ENCODE results near the gene MRPL32.

Gene MRPL32

GRCh38 chr7:42950417-42950816, 18.2 kb downstream of the MRPL32 start:
- DNase-seq (ENCODE audit: low read depth) = no peak
- H3K4me3 ChIP-seq (replicated peaks; ENCODE audit: low read depth, low read length) = no peak overlapping the region
- TF ChIP-seq, protein P1, sequence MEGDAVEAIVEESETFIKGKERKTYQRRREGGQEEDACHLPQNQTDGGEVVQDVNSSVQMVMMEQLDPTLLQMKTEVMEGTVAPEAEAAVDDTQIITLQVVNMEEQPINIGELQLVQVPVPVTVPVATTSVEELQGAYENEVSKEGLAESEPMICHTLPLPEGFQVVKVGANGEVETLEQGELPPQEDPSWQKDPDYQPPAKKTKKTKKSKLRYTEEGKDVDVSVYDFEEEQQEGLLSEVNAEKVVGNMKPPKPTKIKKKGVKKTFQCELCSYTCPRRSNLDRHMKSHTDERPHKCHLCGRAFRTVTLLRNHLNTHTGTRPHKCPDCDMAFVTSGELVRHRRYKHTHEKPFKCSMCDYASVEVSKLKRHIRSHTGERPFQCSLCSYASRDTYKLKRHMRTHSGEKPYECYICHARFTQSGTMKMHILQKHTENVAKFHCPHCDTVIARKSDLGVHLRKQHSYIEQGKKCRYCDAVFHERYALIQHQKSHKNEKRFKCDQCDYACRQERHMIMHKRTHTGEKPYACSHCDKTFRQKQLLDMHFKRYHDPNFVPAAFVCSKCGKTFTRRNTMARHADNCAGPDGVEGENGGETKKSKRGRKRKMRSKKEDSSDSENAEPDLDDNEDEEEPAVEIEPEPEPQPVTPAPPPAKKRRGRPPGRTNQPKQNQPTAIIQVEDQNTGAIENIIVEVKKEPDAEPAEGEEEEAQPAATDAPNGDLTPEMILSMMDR (IDR thresholded peaks at IDR 0.05; ENCODE audit: low read length, missing control alignments) = no peak

- no peak for DNase-seq (ENCODE audit: low read depth)
- TF ChIP-seq, protein P1 (IDR thresholded peaks at IDR 0.05; ENCODE audit: low read length, missing control alignments) = no peak
- no peak overlapping the region for H3K4me3 ChIP-seq (replicated peaks; ENCODE audit: low read depth, low read length)
These were observed 20.2 kb downstream of the MRPL32 start for GRCh38 chr7:42952328-42952727.

DNA sequence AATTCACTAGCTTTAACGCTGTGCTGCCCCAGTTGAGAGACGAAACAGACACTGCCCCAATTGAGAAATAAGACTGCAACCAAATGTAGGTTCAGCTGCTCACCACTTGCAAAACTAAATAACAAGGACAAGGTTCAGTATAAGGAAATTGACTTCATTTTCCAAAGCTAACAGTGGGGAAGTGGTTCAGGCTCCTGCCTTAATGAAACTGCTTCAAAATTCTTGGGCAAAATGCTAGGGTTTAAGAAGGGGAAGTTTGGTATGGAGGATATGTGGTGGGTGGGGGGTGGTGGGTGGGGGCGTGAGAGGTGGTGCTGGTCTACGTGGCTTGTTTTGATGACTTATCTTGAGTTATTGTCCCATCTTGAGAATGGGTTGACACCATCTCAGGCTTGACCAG, 21.8 kb downstream of the MRPL32 start:
- DNase-seq (ENCODE audit: low read depth) = no peak
- TF ChIP-seq, protein P1 (IDR thresholded peaks at IDR 0.05; ENCODE audit: low read length, missing control alignments) = no peak
- H3K4me3 ChIP-seq (replicated peaks; ENCODE audit: low read depth, low read length) = no peak overlapping the region

DNA sequence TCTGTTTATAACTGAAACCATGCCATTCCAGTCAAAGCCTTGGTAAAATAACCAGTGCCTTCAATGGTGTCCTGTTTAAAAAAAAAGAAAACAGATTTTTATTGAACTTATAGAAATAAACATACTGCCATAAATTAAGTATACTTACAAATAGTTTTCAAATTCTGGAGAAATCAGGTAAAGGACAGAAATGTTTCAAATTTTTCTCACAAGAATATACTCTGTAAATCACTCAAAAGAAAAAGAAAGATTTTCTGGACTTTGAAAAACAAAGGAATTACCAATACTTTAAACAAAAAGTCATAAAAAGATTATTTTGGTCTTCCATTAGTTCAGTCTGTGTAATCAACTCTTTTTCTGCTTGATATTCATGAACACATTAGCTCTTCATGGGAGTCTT, 23.9 kb downstream of the MRPL32 start:
- TF ChIP-seq, protein P1 (IDR thresholded peaks at IDR 0.05; ENCODE audit: low read length, missing control alignments) = no peak

DNA sequence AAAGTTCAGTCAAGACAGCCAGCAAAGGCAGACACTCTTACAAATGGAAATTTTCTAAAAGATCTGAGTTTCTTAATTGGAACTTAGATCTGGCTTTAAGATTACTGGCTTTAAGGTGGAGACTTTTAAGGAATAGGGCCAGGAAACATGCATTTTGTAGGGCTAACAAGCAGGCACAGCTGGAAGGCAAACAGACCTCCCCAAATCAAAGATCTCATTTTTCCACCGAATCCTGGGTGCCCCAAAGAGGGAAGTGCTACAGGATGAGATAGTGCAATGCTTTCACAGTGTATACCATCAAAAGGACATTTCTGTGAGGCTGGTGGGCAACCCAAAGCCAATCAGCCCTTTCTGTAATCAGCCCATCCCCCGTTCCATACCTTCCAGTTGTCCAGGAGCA, 27.4 kb downstream of the MRPL32 start:
- TF ChIP-seq, protein P1 (IDR thresholded peaks at IDR 0.05; ENCODE audit: low read length, missing control alignments) = no peak
- no peak overlapping the region for H3K4me3 ChIP-seq (replicated peaks; ENCODE audit: low read depth, low read length)
- no peak for DNase-seq (ENCODE audit: low read depth)

More for the DNA sequence above, 23.9 kb downstream of the MRPL32 start:
- no peak overlapping the region for H3K4me3 ChIP-seq (replicated peaks; ENCODE audit: low read depth, low read length)
- no peak for DNase-seq (ENCODE audit: low read depth)

- TF ChIP-seq, protein P1 (IDR thresholded peaks at IDR 0.05; ENCODE audit: low read length, missing control alignments) = no peak
- H3K4me3 ChIP-seq (replicated peaks; ENCODE audit: low read depth, low read length) = no peak overlapping the region
- DNase-seq (ENCODE audit: low read depth) = no peak
These were observed 28.6 kb downstream of the MRPL32 start for GRCh38 chr7:42960762-42961161.

DNA sequence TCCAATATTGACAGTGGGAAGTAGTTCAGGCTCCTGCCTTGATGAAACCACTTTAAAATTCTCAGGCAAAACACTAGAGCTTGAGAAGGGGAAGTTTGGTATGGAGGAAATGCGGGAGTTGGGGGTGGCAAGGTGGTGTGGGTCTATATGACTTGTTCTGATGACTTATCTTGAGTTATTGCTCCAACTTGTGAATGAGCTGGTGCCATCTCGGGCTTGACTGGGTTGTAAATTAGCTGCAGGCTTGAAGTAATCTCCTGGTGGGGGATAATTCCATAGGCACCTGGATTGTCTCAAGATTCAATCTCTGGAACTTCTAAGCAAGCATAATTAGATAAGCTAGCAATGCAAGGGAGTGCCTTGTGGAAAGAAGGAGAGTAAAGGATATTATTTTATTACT, 29.0 kb downstream of the MRPL32 start:
- DNase-seq (ENCODE audit: low read depth) = no peak
- TF ChIP-seq, protein P1 (IDR thresholded peaks at IDR 0.05; ENCODE audit: low read length, missing control alignments) = no peak
- no peak overlapping the region for H3K4me3 ChIP-seq (replicated peaks; ENCODE audit: low read depth, low read length)
